HG02759 (cell line): ENCODE data around the gene ZSWIM3.

Experiments
- ATAC-seq: cut with Tn5 transposase; IDR thresholded peaks from one replicate; pipeline ENCODE4 v1.9.1; 2021; ENCODE audit warnings: mild to moderate bottlenecking, moderate library complexity; ENCODE audit not compliant: unreplicated experiment

Gene ZSWIM3

GRCh38 chr20:45927071-45927878 is 69.9 kb downstream of the ZSWIM3 start:
- ATAC-seq = no peak
